ENCODE measurements around the gene DEFB113. TPM values are rescaled to one million over a fixed set of nuclear protein-coding genes. Genes with fewer than 3 reads are reported as not detected.

Gene DEFB113
- total RNA-seq, 4 donors from 2014 or later, result not detected

- H3K27me3 ChIP-seq, result no peaks in the 10 kb centered on the region
- no peak overlapping the region for H3K27ac ChIP-seq
- DNase-seq, result no peak
- H3K4me1 ChIP-seq, result no peaks in the 10 kb centered on the region
- no peak overlapping the region for H3K4me3 ChIP-seq
- intact Hi-C loops (cut with DNase I), result no loop called here
- 89 to 90% methylated on average over 2 of the region's 2 CpGs for WGBS, 2 donors
- no peak for TF ChIP-seq POLR2A (IDR thresholded peaks at IDR 0.05)
- no peak for TF ChIP-seq CTCF (IDR thresholded peaks at IDR 0.05)
- H3K9me3 ChIP-seq, result no peaks in the 10 kb centered on the region
- no peaks in the 10 kb centered on the region for H3K36me3 ChIP-seq
These were observed 18.3 kb upstream of the DEFB113 start for GRCh38 chr6:49987749-49988148.

- WGBS, 2 donors, result 30 to 41% methylated on average over 1 of the region's 1 CpG
- TF ChIP-seq POLR2A (IDR thresholded peaks at IDR 0.05) (no peak), CTCF (IDR thresholded peaks at IDR 0.05) (no peak)
- Histone ChIP-seq H3K27ac (no peak overlapping the region), H3K27me3 (no peaks in the 10 kb centered on the region), H3K9me3 (no peaks in the 10 kb centered on the region), H3K4me3 (no peak overlapping the region), H3K4me1 (no peaks in the 10 kb centered on the region), H3K36me3 (no peaks in the 10 kb centered on the region)
- intact Hi-C loops (cut with DNase I), result no loop called here
- no peak for DNase-seq
These were observed 17.1 kb upstream of the DEFB113 start for GRCh38 chr6:49986551-49986950.

GRCh38 chr6:49982046-49982445 is 12.6 kb upstream of the DEFB113 start:
- intact Hi-C loops (cut with DNase I), result no loop called here
- Histone ChIP-seq H3K9me3 (no peaks in the 10 kb centered on the region), H3K27me3 (no peaks in the 10 kb centered on the region), H3K36me3 (no peaks in the 10 kb centered on the region), H3K4me3 (no peak overlapping the region), H3K27ac (no peak overlapping the region), H3K4me1 (no peaks in the 10 kb centered on the region)
- DNase-seq, result no peak
- TF ChIP-seq CTCF (IDR thresholded peaks at IDR 0.05) (no peak), POLR2A (IDR thresholded peaks at IDR 0.05) (no peak)
- WGBS, 2 donors, result 87 to 95% methylated on average over 2 of the region's 2 CpGs

- intact Hi-C loops (cut with DNase I), result no loop called here
- Histone ChIP-seq H3K27me3 (no peaks in the 10 kb centered on the region), H3K4me3 (no peak overlapping the region), H3K9me3 (no peaks in the 10 kb centered on the region), H3K4me1 (no peaks in the 10 kb centered on the region), H3K36me3 (no peaks in the 10 kb centered on the region), H3K27ac (no peak overlapping the region)
- 34 to 58% methylated on average over 1 of the region's 1 CpG for WGBS, 2 donors
- DNase-seq, result no peak
- TF ChIP-seq CTCF (IDR thresholded peaks at IDR 0.05) (no peak), POLR2A (IDR thresholded peaks at IDR 0.05) (no peak)
These were observed 11.5 kb upstream of the DEFB113 start for GRCh38 chr6:49980898-49981297.

GRCh38 chr6:49979584-49979983 is 10.2 kb upstream of the DEFB113 start:
- no peaks in the 10 kb centered on the region for H3K9me3 ChIP-seq
- whole genome bisulfite sequencing, 2 donors, result 67 to 82% methylated on average over 4 of the region's 4 CpGs
- H3K36me3 ChIP-seq, result no peaks in the 10 kb centered on the region
- H3K4me3 ChIP-seq, result no peak overlapping the region
- TF ChIP-seq POLR2A (IDR thresholded peaks at IDR 0.05), result no peak
- TF ChIP-seq CTCF (IDR thresholded peaks at IDR 0.05), result no peak
- intact Hi-C loops (cut with DNase I), result no loop called here
- H3K27ac ChIP-seq, result no peak overlapping the region
- DNase-seq, result no peak
- no peaks in the 10 kb centered on the region for H3K27me3 ChIP-seq
- no peaks in the 10 kb centered on the region for H3K4me1 ChIP-seq

Measured in esophagus squamous epithelium (tissue), 5 donors.